ENCODE data around the gene ELAPOR1.

DNA sequence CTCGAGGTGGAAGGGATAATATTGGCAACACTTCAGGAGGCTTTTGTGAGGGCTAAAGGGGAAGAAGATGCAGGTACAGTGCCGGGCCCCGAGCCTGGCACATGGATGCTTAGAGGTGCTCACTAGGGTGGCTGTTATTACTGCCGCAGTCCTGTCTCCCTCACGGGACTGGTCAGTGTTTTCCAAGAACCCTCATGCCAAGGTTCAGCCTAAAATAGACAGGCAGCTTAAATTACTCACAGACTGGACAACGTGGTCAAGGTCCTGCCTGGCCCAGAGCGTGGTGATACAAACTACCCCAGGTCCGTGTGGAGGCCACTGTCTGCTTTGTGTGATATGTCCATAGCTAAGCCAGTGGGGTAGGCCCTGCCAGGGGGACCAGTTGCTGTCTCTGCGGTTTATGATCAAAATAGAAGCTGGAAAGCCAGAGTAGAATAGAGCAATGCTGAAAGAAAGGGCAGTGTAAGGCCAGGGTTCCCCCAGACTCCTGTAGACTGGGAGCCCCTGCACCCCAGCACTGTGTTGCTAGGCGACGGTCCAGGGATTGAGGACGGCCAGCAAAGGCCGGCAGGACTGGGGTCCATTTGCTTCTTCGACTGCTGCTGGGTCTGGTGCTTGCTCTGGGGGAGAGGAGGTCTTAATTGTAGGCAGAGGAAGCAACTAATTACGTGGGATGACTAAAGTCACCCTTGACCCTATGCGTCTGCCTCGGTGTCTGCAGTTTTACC is 36.1 kb downstream of the ELAPOR1 start:
- TF ChIP-seq CTCF (IDR thresholded peaks at IDR 0.05) (no peak), POLR2A (IDR thresholded peaks at IDR 0.05) (no peak)
